GM19099 (cell line): Measurements from ENCODE around the gene ITGA7.

Experiments
- POLR2A ChIP-seq: IDR thresholded peaks from 3 replicates; pipeline ENCODE4 v1.6.1; 2011; ENCODE audit warnings: low read depth; ENCODE audit not compliant: insufficient read length; ENCODE audit errors: extremely low read depth

The ITGA7 gene

DNA sequence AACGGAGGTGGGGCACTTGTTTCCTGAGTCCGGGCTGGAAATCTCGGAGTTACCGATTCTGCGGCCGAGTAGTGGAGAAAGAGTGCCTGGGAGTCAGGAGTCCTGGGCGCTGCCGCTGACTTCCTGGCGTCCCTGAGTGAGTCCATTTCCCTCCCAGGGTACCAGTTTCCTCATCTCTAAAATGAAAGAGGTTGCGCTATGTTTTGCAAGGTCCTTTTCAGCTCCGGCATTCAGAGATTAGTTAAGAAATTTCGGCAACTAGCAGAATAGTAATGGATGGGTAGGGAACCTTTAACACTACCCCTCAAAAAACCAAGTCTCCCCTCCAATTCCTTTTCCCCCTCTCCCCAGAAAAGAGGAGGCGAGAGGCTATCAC is 8.9 kb upstream of the ITGA7 start:
- TF ChIP-seq POLR2A, result no peak

DNA sequence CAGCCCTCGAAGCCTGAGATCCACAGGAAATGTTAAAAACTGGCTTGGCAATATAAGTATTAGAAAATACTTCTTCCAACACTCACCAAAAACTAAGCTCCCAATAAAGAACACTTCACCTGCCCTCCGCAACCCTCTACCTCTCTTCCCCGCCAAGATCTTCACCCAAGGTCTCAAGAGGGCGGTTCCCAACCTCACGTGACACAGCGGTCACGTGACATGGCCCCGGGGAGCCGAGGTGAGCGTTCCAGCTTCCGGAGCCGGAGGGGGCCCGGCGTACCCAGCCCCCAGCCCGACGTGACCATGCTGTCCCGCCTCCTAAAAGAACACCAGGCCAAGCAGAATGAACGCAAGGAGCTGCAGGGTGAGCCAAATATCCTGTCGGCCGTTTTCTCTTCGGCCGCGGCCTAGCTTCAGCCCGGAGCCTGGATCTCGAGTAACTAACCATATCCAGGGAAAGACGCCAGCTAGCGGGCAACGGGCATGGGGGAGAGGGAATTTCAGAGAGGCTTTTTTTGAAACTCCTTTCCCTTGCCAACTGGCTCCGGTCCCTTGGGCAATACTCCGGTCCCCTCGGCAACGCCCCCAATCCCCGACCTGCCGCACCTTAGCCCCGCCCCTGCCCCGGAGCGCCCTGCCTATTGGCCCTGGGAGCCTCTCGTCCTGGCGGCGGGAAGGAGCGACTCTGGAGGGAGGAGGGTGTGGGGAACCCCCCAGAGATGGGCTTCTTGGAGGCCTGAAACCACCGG is 8.3 kb upstream of the ITGA7 start, which contains the start of gene BLOC1S1:
TSS of gene BLOC1S1 (plus strand) at position 214 of the 749 bp plus-strand sequence. CDS start at position 220, 6 bp downstream.
- peak; percentile 70 for TF ChIP-seq POLR2A

DNA sequence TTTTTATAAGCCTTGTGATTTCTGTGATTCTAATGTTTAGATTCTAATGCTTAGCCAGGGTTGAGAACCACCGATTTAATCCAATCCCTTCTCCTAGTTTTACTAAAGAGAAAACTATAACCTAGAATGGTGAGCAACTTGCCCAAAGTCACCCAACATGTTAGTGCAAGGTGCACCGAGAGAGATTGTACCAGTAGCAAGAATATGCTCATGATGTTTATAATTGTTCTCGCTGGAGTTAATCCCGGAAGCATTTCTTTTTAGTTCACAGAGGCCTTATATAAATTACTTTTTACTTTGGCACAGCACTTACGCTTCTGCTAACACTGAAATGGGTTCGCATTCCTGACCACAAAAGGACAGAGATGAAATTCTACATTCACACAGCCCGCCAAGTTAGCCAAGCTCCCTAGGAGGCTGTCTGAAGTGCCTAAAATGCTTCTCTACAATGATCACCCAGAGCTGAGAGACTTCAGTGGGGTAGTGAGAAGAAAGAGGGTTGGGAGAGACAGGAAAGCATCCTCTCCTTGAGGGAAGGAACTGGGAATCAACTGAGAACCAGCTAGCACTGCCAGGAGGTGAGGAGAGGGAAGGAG is 7.6 kb upstream of the ITGA7 start:
- TF ChIP-seq POLR2A, result no peak

DNA sequence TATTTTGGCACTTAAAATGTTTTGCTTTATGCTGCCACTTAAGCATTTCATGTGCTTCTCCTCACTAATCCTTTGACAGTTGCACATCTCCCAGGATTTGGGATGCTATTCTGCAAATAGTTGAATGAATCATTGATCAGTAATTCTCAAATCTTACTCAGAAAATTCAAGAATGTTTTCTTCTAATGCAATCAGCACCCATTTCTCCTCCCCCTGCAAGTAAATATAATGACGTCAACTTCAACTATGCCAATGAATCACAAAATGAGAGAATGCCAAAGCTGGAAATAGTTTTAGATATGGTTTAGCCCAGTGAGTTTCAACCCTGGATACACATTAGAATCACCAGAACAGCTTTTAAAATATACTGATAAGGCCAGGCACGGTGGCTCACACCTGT is 6.0 kb upstream of the ITGA7 start:
- no peak for TF ChIP-seq POLR2A

DNA sequence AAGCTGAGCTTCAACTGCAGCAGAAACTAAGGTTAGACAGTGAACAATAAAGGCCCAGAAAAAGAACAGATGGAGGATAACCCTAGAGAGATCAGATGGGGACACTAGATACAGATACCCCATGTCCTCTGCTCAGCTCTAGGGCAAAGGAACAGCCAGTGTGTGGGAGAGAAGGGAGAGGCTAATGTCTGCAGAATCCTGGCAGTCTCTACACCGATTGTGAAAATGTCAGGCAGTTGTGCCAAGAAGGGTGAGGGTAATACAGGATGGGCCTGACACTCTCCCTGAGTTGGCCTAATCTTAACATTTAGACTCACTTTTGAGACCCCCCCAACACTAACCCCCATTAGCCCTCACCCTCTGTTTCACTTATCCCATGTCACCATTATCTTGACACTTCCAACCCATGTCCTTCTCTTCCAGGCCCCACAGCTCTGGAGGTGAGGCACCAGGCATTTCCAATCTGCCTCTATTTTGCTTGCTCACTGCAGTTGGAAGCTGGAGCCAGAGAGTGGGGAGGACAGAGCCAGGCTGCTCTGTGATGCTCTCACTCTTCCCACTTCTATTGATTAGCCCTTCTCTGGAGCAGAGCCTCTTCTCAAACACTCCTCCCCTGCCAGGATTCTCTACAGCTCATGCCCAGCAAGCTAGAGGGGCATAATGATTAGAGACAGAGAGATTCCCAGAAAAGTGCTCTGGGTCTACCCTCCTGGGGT is 5.2 kb upstream of the ITGA7 start:
- no peak for TF ChIP-seq POLR2A

DNA sequence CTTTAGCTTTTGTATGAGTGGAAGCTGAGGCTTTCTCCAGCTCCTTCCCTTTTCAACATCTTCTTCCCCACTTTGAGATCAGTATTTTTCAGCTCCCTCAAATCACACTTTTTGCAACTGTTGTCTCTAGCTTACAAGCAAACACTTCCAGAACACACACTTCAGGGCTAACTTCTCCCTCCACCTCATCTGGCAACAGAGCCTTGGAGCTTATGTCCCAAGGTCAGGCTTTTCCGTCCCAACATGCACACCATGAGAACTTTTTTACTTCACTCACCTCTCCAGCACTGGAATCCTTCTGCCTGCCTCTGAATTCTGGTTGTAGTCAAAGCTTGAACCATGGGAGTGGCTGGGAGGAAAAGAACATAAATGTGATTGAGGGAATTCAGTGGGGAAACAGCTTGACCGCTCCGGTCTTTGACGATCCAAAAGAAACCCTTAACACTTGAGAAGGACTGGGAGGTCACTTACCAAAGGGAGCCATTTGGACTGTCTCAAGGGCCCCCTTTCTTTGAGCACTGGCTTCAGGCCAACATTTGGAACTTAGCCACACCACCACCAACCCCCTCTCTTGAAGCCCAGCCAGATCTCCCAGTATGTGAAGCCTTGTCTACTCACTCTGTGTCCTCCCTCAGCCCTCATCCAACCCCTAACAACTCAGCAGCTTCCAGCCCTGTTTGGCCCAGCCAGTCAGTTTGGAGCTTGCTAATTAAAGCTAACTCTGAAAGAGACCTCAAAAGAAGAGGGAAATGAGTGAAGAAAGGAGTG is 4.3 kb upstream of the ITGA7 start:
- no peak for TF ChIP-seq POLR2A

DNA sequence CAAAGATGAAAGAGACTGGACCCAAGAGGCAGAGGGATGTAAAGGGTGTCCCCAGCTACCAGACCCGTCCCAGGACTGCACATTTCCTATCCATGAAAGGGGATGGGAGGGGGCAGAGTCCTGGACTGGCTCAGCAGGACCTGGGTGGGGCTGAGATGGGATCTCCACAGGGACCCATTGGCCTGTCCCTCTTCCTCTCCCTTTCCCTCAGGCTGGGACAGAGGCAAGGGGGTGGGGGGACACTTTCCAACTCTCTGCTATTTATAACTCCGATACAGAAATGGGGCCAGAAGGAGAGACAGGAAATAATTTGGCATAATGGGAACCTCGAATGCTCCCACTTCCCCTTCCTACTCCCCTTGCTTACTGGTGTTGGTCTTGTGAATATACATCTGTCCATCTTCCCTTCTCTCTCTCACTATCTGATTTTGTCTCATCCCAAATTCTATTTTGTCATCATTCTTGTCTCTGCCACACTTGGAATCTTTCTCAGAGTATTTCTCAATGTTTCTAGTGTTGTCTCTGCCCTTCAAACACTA is 1.1 kb upstream of the ITGA7 start:
- TF ChIP-seq POLR2A, result no peak

DNA sequence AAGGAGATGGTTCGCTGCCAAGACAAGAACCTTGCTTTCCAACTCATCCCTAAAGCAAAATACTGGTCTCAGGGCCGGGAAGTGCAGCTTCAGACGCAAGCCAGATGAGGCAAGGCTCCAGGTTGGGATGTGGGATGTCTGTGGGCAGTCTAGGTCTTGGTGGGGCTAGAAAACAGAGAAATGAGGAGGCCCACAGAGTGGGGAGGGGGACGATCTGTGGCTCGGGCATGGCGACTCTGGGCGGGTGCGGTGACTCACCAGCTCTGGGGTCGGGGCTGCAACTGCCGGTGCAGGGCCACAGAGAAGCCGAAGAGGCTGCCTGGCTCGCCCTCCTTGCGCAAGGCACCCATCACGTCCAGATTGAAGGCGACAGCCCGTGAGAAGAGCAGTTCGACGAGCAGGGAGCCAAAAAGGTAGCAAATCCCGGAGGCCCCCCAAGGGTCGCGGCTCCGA is 459 bp downstream of the ITGA7 start:
- no peak for TF ChIP-seq POLR2A

DNA sequence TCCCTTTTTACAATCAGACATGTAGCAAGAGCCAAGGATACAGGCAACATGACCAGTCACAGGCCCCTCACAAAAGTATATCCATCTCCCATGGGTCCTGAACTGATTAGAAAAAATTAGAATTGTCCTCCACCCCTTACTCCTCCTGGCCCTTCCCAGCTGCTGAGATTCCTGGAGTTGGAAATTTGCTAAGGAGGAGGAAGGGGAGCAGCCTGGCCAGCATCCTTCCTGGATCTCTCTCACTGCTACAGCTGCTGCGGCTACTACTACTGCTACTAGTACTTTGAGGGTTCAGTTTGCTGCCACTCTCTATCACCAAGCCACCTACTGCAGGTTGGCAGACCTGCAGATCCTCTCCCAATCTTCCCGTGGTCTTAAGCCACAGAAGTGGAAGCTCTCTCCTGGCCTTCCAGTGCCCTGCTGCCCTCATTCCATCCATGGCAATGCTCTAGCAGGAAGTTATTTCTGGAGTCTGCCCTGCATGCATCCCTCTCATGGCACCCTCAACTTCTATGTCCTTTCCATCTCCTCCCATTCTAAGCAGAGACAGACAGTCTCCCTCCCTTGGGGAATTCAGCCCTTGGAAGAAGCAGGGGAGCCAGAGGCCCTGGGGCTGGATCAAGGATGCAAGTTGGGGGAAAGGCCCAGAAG is 1.0 kb downstream of the ITGA7 start:
- no peak for TF ChIP-seq POLR2A

DNA sequence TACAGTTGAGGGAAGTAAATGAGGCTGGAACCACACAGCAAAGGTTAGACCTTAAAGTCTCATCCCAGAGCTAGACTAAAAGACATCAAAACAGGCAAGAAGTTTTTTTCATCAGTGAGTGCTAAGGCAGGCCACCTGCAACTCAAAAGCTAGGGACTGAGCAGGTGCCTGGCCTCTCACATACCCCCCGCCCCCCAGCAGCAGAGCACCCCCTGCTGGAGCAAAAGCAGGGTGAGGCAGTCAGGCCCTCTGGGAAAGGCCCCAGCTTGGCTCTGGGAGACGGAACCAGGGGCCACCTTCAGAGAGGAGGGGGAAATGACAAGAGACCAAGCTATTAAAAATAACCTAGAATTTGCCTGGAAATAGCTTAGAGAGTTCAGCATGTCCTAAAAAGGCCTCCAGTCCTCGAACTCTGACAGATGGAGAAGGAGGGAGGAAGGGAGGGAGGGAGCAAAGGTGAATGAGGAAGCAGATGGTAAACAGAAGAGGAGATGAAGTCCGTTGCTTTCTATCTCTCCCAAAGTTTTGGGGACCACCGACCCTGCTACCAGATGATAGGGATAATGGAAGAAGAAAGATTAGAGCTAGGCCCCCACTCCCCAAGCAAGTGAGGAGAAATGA is 1.8 kb downstream of the ITGA7 start:
- no peak for TF ChIP-seq POLR2A

DNA sequence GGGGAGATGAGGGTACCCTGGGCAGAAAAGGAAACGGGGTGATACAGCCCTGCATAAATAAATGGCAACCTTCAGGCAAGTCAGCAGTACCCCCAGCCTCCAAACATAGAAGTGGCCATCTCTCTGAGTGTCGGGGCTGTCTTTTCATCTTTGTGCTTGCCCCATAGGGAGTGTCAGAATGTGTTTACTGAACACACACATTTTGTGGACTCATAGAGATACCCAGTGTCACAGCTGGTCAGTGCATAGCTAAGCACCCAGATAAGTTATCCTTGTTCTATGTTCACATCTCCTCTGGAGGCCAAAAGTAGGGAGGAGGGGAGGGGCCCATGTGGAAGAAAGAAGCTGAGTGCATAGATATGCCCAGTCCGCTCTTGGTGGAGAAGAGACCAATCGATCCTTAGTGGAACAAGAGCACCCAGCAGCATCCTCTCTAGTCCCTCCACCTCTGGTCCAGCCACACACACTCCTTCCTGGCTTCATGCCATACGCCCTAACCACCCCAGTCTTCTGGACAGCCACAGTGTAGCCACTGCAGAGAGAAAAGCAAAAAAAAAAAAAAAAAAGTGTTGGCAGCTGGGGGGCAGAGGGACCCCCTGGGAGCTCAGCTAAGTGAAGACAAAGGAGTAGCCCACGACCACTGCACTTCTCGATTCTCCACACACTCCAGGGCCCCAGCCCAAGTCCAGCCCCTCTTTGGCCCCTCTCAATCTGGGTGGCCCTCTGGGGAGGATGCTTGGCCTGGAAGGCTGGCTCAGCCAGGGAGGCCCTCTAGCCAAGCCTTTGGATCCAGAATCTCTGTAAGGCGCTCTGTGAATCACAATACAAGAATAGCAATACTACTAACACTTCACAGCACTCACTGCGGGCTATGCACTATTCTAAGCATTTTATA is 2.6 kb downstream of the ITGA7 start:
- TF ChIP-seq POLR2A, result no peak

DNA sequence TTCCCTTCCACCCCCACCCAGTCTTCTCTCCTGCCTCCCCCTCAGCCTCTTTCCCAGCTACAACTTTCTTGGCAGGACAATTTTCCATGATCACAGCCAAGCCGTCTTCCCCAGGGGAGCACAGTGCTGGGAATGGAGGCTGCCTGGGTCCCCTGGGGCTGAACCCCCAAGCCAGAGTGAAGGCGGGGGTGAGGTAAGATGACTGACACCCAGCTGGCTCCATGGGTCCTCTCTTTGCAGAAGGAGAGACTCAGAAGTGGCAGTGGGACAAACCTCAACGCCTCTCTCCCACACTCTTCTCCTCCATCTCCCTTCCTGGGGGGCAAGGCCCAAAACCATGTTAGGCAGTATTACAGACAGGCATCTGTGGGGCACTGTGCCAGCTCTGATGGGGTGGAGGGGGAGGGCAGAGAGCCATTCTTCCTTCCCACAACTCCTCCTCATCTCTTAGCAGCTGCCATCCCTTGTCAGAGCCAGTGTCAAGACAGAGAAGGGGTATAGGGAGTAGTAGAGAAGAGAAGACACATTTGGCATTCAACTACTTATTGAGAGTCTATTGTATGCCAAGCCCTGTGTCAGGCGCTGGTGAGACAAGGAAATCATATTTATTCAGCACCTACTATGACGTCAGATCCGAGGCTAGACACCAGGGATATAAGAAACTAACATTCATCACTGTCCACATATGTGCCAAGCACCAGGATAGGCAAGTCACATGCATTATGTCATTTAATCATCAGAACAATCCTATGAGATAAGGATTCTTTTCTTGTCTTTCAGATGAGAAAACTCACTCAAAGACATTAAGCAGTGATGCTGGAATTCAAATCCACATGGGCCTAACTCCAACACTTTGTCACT is 3.6 kb downstream of the ITGA7 start:
- no peak for TF ChIP-seq POLR2A
